ENCODE data around the gene ADGRB2.
A peak's percentile ranks its signal among the peaks of the same experiment; 100 is the strongest.

ADGRB2 gene

GRCh38 chr1:31780632-31781031 is 16.5 kb upstream of the ADGRB2 start:
- no peak for DNase-seq (ENCODE audit: low read depth, low spot score)
- H3K4me1 ChIP-seq (ENCODE audit: insufficient read depth, insufficient read length), result peaks cover 28% of the 10 kb centered on the region
- H3K9ac ChIP-seq (ENCODE audit: insufficient read length, low read depth), result no peak overlapping the region
- no peaks in the 10 kb centered on the region for H3K36me3 ChIP-seq (ENCODE audit: insufficient read depth, insufficient read length, low read length)
- no peaks in the 10 kb centered on the region for H3K27me3 ChIP-seq (ENCODE audit: insufficient read depth, insufficient read length)
- no peak overlapping the region for H3K4me3 ChIP-seq (ENCODE audit: insufficient read length, low read depth)
- TF ChIP-seq YY1 (IDR thresholded peaks at IDR 0.05; ENCODE audit: insufficient read depth, insufficient read length), result no peak
- no peak for TF ChIP-seq ZNF274 (IDR thresholded peaks at IDR 0.05; ENCODE audit: low read depth, low read length)
- TF ChIP-seq SUZ12 (IDR thresholded peaks at IDR 0.05; ENCODE audit: extremely low read depth, insufficient read depth, insufficient read length), result no peak
- H3K9me3 ChIP-seq (ENCODE audit: insufficient read depth, low read length), result no peaks in the 10 kb centered on the region

DNA sequence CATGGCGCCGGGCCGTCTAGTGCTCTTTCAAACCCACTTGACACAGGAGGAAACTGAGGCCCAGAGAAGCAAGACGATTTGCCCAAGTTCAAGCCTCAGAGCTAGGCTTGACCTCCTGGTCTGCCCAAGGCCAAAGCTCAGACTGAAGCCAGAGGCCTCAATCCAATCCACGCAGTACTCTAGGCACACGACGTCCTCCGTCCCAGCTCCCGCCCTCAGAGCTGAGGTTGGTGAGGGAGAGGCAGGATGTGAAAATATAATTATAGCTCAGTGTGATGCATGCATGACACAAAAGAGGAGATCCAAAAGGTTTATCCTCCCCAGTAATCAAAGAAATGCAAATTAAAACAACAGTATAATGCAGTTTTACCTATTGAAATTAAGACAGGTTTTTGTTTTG is 15.5 kb upstream of the ADGRB2 start:
- H3K9me3 ChIP-seq (ENCODE audit: insufficient read depth, low read length), result no peaks in the 10 kb centered on the region
- peaks cover 6% of the 10 kb centered on the region for H3K27me3 ChIP-seq (ENCODE audit: insufficient read depth, insufficient read length)
- no peak overlapping the region for H3K9ac ChIP-seq (ENCODE audit: insufficient read length, low read depth)
- DNase-seq (ENCODE audit: low read depth, low spot score), result no peak
- no peak for TF ChIP-seq ZNF274 (IDR thresholded peaks at IDR 0.05; ENCODE audit: low read depth, low read length)
- TF ChIP-seq YY1 (IDR thresholded peaks at IDR 0.05; ENCODE audit: insufficient read depth, insufficient read length), result no peak
- no peak for TF ChIP-seq SUZ12 (IDR thresholded peaks at IDR 0.05; ENCODE audit: extremely low read depth, insufficient read depth, insufficient read length)
- no peaks in the 10 kb centered on the region for H3K36me3 ChIP-seq (ENCODE audit: insufficient read depth, insufficient read length, low read length)
- H3K4me3 ChIP-seq (ENCODE audit: insufficient read length, low read depth), result no peak overlapping the region
- H3K4me1 ChIP-seq (ENCODE audit: insufficient read depth, insufficient read length), result peaks cover 31% of the 10 kb centered on the region

GRCh38 chr1:31778763-31779488 is 14.8 kb upstream of the ADGRB2 start:
- peak; percentile 9 for TF ChIP-seq YY1 (IDR thresholded peaks at IDR 0.05; ENCODE audit: insufficient read depth, insufficient read length)
- TF ChIP-seq ZNF274 (IDR thresholded peaks at IDR 0.05; ENCODE audit: low read depth, low read length), result no peak
- no peak for TF ChIP-seq SUZ12 (IDR thresholded peaks at IDR 0.05; ENCODE audit: extremely low read depth, insufficient read depth, insufficient read length)
- DNase-seq (ENCODE audit: low read depth, low spot score), result no peak
- Histone ChIP-seq H3K36me3 (ENCODE audit: insufficient read depth, insufficient read length, low read length) (no peaks in the 10 kb centered on the region), H3K9ac (ENCODE audit: insufficient read length, low read depth) (no peak overlapping the region), H3K9me3 (ENCODE audit: insufficient read depth, low read length) (no peaks in the 10 kb centered on the region), H3K4me1 (ENCODE audit: insufficient read depth, insufficient read length) (peaks cover 31% of the 10 kb centered on the region), H3K27me3 (ENCODE audit: insufficient read depth, insufficient read length) (peaks cover 14% of the 10 kb centered on the region), H3K4me3 (ENCODE audit: insufficient read length, low read depth) (no peak overlapping the region)

DNA sequence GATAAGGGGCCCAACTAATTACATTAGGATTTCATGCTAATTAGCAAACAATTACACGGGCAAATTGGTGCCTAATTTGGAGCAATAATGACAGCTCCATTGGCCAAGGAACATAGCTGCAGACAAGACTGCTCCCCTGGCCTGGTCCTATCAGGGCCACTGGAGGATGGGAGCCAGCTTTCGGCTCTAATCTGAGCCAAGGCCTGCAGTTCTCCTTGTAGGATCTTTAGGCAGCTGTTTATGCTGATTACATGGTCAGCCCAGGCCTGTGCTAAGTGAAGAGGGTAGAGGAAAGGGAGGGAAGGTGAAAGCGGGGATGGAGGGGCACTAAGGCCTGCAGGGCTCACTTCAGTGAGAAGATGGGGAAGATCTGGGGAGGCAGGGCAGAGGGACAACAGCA is 12.4 kb upstream of the ADGRB2 start:
- Histone ChIP-seq H3K9me3 (ENCODE audit: insufficient read depth, low read length) (no peaks in the 10 kb centered on the region), H3K27me3 (ENCODE audit: insufficient read depth, insufficient read length) (peaks cover 38% of the 10 kb centered on the region), H3K4me3 (ENCODE audit: insufficient read length, low read depth) (no peak overlapping the region), H3K9ac (ENCODE audit: insufficient read length, low read depth) (no peak overlapping the region), H3K36me3 (ENCODE audit: insufficient read depth, insufficient read length, low read length) (no peaks in the 10 kb centered on the region), H3K4me1 (ENCODE audit: insufficient read depth, insufficient read length) (peaks cover 28% of the 10 kb centered on the region)
- DNase-seq (ENCODE audit: low read depth, low spot score), result no peak
- TF ChIP-seq SUZ12 (IDR thresholded peaks at IDR 0.05; ENCODE audit: extremely low read depth, insufficient read depth, insufficient read length), result no peak
- no peak for TF ChIP-seq ZNF274 (IDR thresholded peaks at IDR 0.05; ENCODE audit: low read depth, low read length)
- no peak for TF ChIP-seq YY1 (IDR thresholded peaks at IDR 0.05; ENCODE audit: insufficient read depth, insufficient read length)

GRCh38 chr1:31776032-31776431 is 11.9 kb upstream of the ADGRB2 start:
- no peak for DNase-seq (ENCODE audit: low read depth, low spot score)

GRCh38 chr1:31775210-31775999 is 11.3 kb upstream of the ADGRB2 start:
- Histone ChIP-seq H3K4me1 (ENCODE audit: insufficient read depth, insufficient read length) (peaks cover 22% of the 10 kb centered on the region), H3K4me3 (ENCODE audit: insufficient read length, low read depth) (no peak overlapping the region), H3K27me3 (ENCODE audit: insufficient read depth, insufficient read length) (peaks cover 49% of the 10 kb centered on the region), H3K9ac (ENCODE audit: insufficient read length, low read depth) (no peak overlapping the region), H3K36me3 (ENCODE audit: insufficient read depth, insufficient read length, low read length) (no peaks in the 10 kb centered on the region), H3K9me3 (ENCODE audit: insufficient read depth, low read length) (no peaks in the 10 kb centered on the region)
- TF ChIP-seq ZNF274 (IDR thresholded peaks at IDR 0.05; ENCODE audit: low read depth, low read length), result no peak
- no peak for TF ChIP-seq SUZ12 (IDR thresholded peaks at IDR 0.05; ENCODE audit: extremely low read depth, insufficient read depth, insufficient read length)
- TF ChIP-seq YY1 (IDR thresholded peaks at IDR 0.05; ENCODE audit: insufficient read depth, insufficient read length), result no peak
- DNase-seq (ENCODE audit: low read depth, low spot score), result no peak

More at GRCh38 chr1:31776032-31776431, 11.9 kb upstream of the ADGRB2 start:
- H3K27me3 ChIP-seq (ENCODE audit: insufficient read depth, insufficient read length), result peaks cover 43% of the 10 kb centered on the region
- no peaks in the 10 kb centered on the region for H3K9me3 ChIP-seq (ENCODE audit: insufficient read depth, low read length)
- H3K4me3 ChIP-seq (ENCODE audit: insufficient read length, low read depth), result no peak overlapping the region
- TF ChIP-seq SUZ12 (IDR thresholded peaks at IDR 0.05; ENCODE audit: extremely low read depth, insufficient read depth, insufficient read length), result no peak
- TF ChIP-seq ZNF274 (IDR thresholded peaks at IDR 0.05; ENCODE audit: low read depth, low read length), result no peak
- no peak for TF ChIP-seq YY1 (IDR thresholded peaks at IDR 0.05; ENCODE audit: insufficient read depth, insufficient read length)
- no peaks in the 10 kb centered on the region for H3K36me3 ChIP-seq (ENCODE audit: insufficient read depth, insufficient read length, low read length)
- no peak overlapping the region for H3K9ac ChIP-seq (ENCODE audit: insufficient read length, low read depth)
- H3K4me1 ChIP-seq (ENCODE audit: insufficient read depth, insufficient read length), result peaks cover 23% of the 10 kb centered on the region

GRCh38 chr1:31774495-31774894 is 10.4 kb upstream of the ADGRB2 start:
- Histone ChIP-seq H3K27me3 (ENCODE audit: insufficient read depth, insufficient read length) (peaks cover 50% of the 10 kb centered on the region), H3K4me3 (ENCODE audit: insufficient read length, low read depth) (no peak overlapping the region), H3K4me1 (ENCODE audit: insufficient read depth, insufficient read length) (peaks cover 28% of the 10 kb centered on the region), H3K9me3 (ENCODE audit: insufficient read depth, low read length) (no peaks in the 10 kb centered on the region), H3K9ac (ENCODE audit: insufficient read length, low read depth) (no peak overlapping the region), H3K36me3 (ENCODE audit: insufficient read depth, insufficient read length, low read length) (no peaks in the 10 kb centered on the region)
- TF ChIP-seq ZNF274 (IDR thresholded peaks at IDR 0.05; ENCODE audit: low read depth, low read length) (no peak), SUZ12 (IDR thresholded peaks at IDR 0.05; ENCODE audit: extremely low read depth, insufficient read depth, insufficient read length) (no peak), YY1 (IDR thresholded peaks at IDR 0.05; ENCODE audit: insufficient read depth, insufficient read length) (no peak)
- no peak for DNase-seq (ENCODE audit: low read depth, low spot score)
